Kidney (tissue), 14 donors: ENCODE measurements around the gene ADAMTSL2. TPM values are rescaled to one million over a fixed set of nuclear protein-coding genes. Genes with fewer than 3 reads are reported as not detected.

Experiments used
- DNase-seq, 5 donors: peaks; one replicate each; pipeline ENCODE4 v3.0.0-alpha.2; 2013 to 2020
- FAIRE-seq: peaks from 2 replicates; lab custom pipeline; 2012; peaks lifted over from hg19 to GRCh38; lab: Jason Lieb, UNC
- H3K27ac ChIP-seq, 2 donors: one replicate each; pipeline ENCODE4 v1.7.0; 2013; ENCODE audit warnings: low read depth in 2 of 2, low read length in 2 of 2, inconsistent platforms in 1 of 2
- H3K27me3 ChIP-seq: one replicate; pipeline ENCODE4 v1.7.1; 2013; ENCODE audit warnings: low read length, inconsistent platforms; ENCODE audit not compliant: control insufficient read depth, insufficient read depth
- H3K36me3 ChIP-seq, 3 donors: one replicate each; pipeline versions ENCODE4 v1.7.0 to v1.7.1; 2013; ENCODE audit warnings: low read length in 3 of 3, control low read depth in 1 of 3, inconsistent platforms in 1 of 3; ENCODE audit not compliant: insufficient read depth in 3 of 3, control insufficient read depth in 2 of 3
- H3K4me1 ChIP-seq, 3 donors: one replicate each; pipeline versions ENCODE4 v1.7.0 to v1.7.1; 2013; ENCODE audit warnings: low read length in 3 of 3, inconsistent platforms in 1 of 3, low read depth in 1 of 3; ENCODE audit not compliant: control insufficient read depth in 2 of 3, insufficient read depth in 2 of 3
- H3K4me3 ChIP-seq, 3 donors: one replicate each; pipeline versions ENCODE4 v1.7.0 to v1.8.1; 2013; ENCODE audit warnings: low read length in 3 of 3, control low read depth in 1 of 3, inconsistent platforms in 1 of 3
- H3K9ac ChIP-seq, 3 donors: one replicate each; pipeline versions ENCODE4 v1.7.0 to v1.7.1; 2013; ENCODE audit warnings: low read length in 3 of 3, control low read depth in 1 of 3, inconsistent platforms in 1 of 3
- H3K9me3 ChIP-seq, 3 donors: one replicate each; pipeline versions ENCODE4 v1.7.0 to v1.7.1; 2013; ENCODE audit warnings: low read length in 3 of 3, control low read depth in 1 of 3, inconsistent platforms in 1 of 3; ENCODE audit not compliant: control insufficient read depth in 2 of 3, insufficient read depth in 1 of 3
- intact Hi-C: fragments of 100-400 bp; cut with DNase I; formaldehyde crosslinking; loops from one replicate; pipeline ENCODE4 v1.11.1; 2022
- polyA plus RNA-seq: library from polyadenylated mRNA; stranded (reverse); fragments of 350-450 nt; fragmentation: Illumina TruSeq; extraction: RNeasy Lipid Tissue Mini Kit (QIAGEN cat#74804); gene quantifications from one replicate; pipeline ENCODE4 v1.2.3, GENCODE V29; 2014; ENCODE audit warnings: low read depth, low replicate concordance; ENCODE audit not compliant: insufficient read depth
- total RNA-seq: library from RNA; stranded (reverse); fragmentation: NEBNext Ultra II Directional; extraction: Animal tissue kit (Norgen Biotek cat#: 25700); gene quantifications from one replicate; pipeline ENCODE4 v1.2.1, GENCODE V29; 2021
- TF ChIP-seq, protein P1 (sequence below): IDR thresholded peaks from 3 replicates; pipeline ENCODE4 v1.5.1; 2012; ENCODE audit warnings: mild to moderate bottlenecking, moderate library complexity, borderline replicate concordance; ENCODE audit not compliant: insufficient read depth; ENCODE audit errors: extremely low read depth
- donor health status: control.
- donor health status: control.
- donor health status: control.
- donor health status: control.
- donor health status: control.
- donor health status: DM: yes; HTN: yes; CAD: no.
- donor health status: Normal renal cell carcinoma (clear cell type).

ADAMTSL2 gene
- total and polyA plus RNA-seq, 2 donors from 2014 or later, result 20.0 to 32.1 TPM

DNA sequence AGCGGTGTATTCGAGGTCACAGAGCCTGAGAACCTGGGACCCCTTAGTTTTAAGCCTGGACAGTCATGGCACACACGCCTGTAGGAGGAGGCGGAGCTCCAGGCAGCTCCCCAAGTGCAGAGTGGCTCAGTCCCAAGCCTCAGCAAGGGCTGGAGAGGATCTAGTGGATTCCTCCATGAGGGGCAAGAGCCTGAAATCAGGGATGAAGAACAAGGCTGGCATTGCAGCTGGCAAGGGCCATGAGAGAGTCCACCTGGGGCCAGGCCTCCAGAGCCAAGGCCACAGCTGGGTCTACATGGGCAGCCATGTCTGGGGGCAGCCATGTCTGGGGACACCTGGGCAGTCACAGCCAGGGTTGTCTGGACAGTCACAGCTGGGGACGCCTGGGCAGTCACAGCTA is 21.9 kb downstream of the ADAMTSL2 start:
- intact Hi-C loops, result no loop called here
- no peak overlapping the region for H3K27ac ChIP-seq
- no peak overlapping the region for H3K4me3 ChIP-seq
- FAIRE-seq, result no peak
- peaks cover 0 to 7% (median 4%) of the 10 kb centered on the region in 3 donors for H3K36me3 ChIP-seq
- DNase-seq, result no peak
- no peaks in the 10 kb centered on the region for H3K27me3 ChIP-seq
- no peaks in the 10 kb centered on the region for H3K9me3 ChIP-seq
- TF ChIP-seq, protein P1, sequence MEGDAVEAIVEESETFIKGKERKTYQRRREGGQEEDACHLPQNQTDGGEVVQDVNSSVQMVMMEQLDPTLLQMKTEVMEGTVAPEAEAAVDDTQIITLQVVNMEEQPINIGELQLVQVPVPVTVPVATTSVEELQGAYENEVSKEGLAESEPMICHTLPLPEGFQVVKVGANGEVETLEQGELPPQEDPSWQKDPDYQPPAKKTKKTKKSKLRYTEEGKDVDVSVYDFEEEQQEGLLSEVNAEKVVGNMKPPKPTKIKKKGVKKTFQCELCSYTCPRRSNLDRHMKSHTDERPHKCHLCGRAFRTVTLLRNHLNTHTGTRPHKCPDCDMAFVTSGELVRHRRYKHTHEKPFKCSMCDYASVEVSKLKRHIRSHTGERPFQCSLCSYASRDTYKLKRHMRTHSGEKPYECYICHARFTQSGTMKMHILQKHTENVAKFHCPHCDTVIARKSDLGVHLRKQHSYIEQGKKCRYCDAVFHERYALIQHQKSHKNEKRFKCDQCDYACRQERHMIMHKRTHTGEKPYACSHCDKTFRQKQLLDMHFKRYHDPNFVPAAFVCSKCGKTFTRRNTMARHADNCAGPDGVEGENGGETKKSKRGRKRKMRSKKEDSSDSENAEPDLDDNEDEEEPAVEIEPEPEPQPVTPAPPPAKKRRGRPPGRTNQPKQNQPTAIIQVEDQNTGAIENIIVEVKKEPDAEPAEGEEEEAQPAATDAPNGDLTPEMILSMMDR, result no peak
- no peak overlapping the region for H3K9ac ChIP-seq
- H3K4me1 ChIP-seq, result peaks cover 0 to 16% (median 0%) of the 10 kb centered on the region in 3 donors

DNA sequence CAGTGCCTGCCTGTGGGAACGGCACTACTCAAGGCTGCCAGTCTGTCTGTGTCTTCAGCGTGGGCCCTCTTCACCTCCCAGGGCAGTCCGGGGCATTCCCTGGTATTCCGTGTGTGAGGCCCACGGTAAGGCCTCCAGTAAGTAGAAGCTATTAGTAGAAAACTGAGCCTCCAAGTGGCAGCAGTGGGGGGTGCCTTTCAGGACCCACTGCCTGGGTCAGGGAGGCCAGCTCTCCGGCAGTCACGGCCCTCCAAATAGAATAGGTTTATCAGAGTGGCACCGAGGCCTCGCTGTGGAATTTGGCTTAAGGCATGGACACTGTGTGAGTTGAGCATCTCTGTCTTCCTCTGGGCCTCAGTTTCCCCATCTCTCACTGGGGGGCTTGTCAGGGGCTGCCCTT is 23.1 kb downstream of the ADAMTSL2 start:
- no peak for DNase-seq
- no peak for FAIRE-seq
- Histone ChIP-seq H3K9me3 (no peaks in the 10 kb centered on the region), H3K36me3 (peaks cover 0 to 4% (median 0%) of the 10 kb centered on the region in 3 donors), H3K4me1 (peaks cover 0 to 16% (median 0%) of the 10 kb centered on the region in 3 donors), H3K27ac (peak overlapping the region; percentile 32 to 41), H3K9ac (no peak overlapping the region), H3K4me3 (no peak overlapping the region), H3K27me3 (no peaks in the 10 kb centered on the region)
- intact Hi-C loops, result no loop called here
- TF ChIP-seq, protein P1, result no peak

DNA sequence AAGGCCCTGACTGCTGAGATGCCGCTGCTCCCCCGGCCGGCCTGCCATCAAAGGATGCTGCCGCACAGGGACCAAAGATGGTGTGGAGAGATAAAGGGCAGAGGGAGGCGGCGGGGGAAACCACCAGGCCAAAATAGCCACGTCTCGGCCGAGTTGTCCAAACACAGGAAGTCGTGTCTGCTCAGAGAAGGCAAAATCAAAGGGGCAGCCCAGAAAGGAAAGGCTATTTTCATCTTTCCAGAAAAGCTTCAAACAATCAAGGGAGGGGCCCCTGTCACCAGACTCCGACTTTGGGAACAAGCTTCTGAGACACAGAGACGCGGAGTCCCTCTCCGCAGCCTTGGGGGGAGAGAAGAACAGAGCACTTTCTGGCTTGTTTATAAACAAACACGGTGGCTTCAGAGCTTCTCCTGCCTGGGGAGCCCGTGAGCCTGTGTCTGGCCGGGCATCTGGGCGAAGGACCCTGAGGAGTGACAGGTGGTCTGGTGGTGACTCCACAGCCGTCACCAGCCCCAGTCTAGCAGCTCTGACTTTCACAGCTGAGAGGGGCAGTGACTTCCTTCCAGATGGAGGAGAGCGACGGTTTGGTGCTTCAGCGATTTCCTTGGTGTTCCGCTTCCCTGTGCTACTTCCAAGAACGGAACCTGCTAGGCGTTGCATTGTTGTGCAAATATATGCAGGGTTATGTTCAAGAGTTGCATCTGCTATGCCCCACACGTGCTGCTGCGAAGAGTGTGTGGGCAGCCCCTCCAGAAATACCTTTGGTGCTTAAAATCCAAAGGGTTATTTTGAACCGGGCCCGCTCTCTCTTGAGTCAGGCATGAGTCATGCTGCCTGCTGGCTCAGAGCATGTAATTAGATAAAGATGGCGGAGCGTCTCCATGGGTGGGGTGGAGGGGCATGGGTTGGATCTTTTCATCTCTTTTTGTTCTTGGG is 24.0 kb downstream of the ADAMTSL2 start:
- H3K36me3 ChIP-seq, result peaks cover 0 to 4% (median 0%) of the 10 kb centered on the region in 3 donors
- DNase-seq (peak in 3 of 5 donors; percentile 48 to 71 (median 55)), FAIRE-seq (no peak)
- peaks cover 0 to 20% (median 0%) of the 10 kb centered on the region in 3 donors for H3K4me1 ChIP-seq
- no peaks in the 10 kb centered on the region for H3K9me3 ChIP-seq
- intact Hi-C loops, result no loop called here
- H3K4me3 ChIP-seq, result peak overlapping the region in 1 of 3 donors; percentile 17
- H3K9ac ChIP-seq, result peak overlapping the region in 1 of 3 donors; percentile 31
- TF ChIP-seq, protein P1, result no peak
- no peaks in the 10 kb centered on the region for H3K27me3 ChIP-seq
- peak overlapping the region; percentile 70 to 75 for H3K27ac ChIP-seq
